GM19452 (cell line): ENCODE measurements around the gene SMCO3.
A peak's percentile ranks its signal among the peaks of the same experiment; 100 is the strongest.
"Not testable (repeated sequence)": the region's sequence is repeated elsewhere in the genome, so short reads cannot be mapped to it uniquely, and the experiment has no call there.

Source experiments
- ATAC-seq: cut with Tn5 transposase; IDR thresholded peaks from one replicate; pipeline ENCODE4 v1.9.1; 2021; ENCODE audit not compliant: unreplicated experiment

Gene SMCO3

DNA sequence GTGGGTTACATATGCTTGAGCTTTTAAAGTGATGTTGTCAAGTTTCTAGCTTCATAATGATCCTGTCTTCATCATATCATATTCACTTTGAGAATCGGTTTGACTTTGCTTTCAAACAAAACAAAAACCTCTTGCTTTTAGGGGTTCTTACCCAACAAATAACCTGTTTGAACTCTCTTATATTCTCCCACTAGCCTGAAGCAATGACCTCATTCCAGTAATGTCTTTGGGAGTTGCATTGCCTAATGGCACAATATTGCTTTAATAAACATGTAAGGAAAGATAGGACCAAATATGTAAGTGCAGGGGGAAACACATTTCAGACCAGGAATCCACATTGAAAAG is 38.4 kb downstream of the SMCO3 start:
- ATAC-seq, result no peak

DNA sequence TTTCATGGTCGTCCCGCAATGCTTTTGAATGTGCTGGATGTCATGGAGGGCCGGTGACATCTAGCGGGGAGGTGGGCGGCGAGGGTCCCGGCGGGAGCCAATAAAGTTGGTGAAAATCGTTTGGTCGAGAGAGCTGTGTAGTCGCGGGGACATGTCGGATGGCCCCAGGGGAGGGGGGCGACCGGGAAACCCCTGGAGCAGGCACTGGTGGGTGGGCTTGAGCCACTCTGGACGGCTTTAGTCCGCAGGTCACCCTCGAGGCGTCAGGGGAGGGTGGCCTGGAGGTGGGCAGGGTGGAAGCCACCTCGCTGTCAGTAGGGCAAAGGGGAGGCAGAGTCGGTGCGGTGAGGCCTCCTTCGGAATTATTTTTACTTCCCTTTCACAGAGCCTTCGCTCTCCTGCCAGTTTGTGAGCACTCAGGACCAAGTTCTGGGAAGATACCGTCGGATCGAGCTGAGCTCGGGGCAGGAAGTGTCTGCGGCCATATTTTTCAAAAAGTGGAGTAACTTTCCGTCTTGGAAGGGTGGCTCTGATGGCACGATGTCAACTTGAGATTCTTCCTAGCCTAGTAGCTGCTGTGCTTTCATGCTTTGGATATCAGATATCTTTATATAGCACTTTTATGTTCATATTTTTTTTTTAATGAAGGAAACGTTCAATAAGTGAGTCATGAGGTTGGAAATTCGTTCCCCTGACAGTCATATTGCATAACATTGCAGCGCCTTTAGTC is 38.9 kb downstream of the SMCO3 start:
- no peak for ATAC-seq

DNA sequence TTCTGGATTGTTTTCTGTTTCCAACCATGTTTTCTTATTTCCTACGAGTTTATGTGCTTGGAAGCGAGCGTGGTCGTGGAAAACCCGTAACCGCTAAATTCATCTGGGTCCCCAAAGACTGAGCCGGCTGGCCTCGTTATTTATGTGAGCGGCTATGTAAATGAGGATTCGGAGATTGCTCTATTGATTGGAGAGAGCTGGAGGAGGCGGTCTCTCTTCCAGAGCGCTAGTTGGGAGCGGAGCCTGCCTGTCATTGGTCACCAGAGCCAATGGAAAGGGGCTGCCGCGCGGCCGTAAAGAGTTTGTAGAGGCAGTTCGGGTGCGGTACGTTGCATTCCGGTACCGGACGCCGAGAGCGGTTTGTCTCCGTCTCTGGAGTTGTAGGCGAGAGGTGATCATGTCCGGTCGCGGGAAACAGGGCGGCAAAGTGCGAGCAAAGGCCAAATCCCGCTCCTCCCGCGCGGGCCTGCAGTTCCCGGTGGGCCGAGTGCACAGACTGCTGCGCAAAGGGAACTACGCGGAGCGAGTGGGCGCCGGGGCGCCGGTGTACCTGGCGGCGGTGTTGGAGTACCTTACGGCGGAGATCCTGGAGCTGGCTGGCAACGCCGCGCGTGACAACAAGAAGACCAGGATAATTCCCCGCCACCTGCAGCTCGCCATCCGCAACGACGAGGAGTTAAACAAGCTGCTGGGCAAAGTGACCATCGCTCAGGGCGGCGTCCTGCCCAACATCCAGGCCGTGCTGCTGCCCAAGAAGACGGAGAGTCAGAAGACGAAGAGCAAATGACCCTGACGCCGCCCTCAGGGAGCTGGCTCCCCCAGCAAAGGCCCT is 39.7 kb downstream of the SMCO3 start:
- ATAC-seq, result peak; percentile 47

DNA sequence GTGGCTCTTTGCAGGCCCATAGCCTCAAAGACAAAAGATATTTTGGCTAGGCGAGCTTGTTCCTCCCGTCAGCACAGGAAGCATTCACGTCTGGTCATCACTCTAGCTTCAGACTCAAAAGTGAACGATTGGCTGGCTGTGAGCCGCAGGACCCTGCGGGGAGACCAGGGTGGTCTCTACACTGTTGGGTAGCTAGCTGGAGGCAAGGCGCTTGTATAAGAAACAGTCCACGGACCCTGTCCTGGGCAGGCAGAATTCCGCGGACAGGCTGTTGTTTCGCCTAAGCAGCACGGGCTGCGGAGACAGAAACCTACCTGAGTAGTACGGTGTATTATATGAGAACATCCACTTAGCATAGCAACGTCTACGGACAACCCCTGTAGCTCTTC is 40.3 kb downstream of the SMCO3 start:
- ATAC-seq, result peak; percentile 8

DNA sequence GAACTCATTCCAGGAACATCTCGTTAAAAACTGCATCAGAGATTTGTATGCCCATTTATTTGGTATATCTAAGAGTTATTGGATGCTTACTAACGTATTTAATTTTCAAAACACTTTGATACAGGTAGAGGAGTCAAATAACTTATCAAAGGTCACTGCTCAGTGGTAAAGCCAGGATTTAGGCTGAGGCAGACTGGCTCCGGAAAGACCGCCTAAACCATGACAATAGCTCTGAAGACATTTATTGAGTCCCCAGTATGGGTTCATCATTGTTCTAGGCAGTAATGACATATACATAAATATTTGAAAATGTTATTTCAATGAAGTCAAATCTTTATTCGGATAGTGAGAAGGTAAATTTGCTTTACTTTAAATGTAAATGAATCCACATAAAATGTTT is 41.0 kb downstream of the SMCO3 start:
- ATAC-seq, result no peak

DNA sequence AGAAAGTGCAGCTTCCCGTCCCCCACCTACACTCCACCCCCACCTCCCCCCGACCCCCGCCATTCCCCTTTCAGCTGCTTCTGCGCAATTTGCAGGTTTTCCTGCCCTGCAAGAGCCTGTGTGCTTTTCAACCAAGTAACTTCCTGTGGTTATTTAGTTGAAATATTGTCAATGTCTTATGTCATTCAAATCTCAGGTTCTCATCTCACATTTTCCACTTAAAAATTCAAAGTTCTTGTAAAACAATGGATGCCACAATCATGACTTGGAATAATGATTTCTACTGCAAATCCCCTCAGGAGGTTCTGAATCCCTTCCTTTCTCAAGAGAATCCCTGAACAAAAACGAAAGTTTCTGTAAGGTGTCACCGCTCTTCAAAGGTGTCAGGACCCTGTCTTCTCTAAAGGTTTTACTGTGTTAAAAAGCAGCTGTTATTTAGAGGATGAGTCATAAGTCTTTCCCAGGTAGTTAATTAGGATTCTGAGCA is 42.3 kb downstream of the SMCO3 start:
- no peak for ATAC-seq

DNA sequence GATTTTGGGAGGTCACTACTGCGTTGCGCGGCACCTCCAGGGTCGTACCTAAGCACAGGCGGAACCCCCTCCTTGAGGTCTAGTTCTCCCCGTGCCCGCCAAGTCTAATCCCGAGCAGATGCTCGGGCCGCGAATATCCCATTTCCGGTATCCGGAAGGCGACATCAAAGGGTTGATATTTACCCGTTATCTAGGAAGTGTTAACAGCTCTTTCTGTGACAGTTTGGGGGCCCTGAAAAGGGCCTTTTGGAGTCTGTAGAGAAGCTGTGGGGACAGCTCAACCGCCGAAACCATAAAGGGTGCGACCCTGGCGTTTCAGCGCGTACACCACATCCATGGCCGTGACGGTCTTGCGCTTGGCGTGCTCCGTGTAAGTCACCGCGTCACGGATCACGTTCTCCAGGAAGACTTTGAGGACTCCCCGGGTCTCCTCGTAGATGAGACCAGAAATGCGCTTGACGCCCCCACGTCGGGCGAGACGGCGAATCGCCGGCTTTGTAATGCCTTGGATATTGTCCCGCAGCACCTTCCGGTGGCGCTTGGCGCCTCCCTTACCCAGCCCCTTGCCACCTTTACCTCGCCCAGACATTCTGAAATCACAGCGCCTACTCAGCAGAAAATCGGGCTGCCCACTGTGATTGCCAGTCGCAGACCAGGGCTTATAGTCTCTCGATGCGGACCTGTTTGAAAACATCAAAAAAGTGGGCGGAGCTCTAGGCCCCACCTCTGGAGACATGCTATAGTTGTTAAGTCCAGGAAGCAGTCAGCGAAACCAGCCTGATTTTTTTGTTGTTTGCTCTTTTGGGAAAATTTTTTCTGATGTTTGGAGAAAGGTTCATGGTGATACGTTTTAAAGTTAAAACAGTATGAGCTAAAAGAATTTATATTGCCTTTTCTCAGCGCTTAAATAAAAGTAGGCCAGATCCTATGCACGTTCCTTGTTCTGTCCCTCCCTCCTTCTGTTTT is 43.2 kb downstream of the SMCO3 start:
- ATAC-seq, result peak; percentile 22

DNA sequence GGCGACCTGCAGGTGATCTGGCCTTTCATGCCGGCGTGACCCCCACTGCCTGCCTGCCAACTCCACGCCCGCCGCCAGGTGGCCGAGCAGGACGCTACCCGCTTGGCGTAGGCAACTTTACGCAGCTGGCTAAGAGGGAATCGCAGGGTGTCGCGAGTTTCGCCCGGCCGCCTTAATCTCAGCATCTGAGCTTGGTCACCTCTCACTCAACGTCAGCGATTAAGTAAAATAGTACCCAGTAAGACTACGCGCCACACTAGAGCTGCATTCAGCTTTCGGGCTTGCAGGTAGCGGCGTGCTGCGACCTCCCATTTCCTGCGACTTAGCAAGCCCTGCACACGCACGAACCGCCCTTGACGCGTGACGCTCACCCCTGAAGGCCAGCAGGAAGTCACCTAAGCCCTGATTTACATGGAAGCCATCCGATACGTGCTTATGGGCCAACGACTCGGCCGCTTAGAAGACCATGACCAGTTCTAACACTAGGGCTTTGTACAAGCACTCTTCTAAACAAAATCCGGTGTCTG is 44.0 kb downstream of the SMCO3 start:
- ATAC-seq, result peak; percentile 43

GRCh38 chr12:14769466-14769968 is 44.5 kb downstream of the SMCO3 start:
- peak; percentile 4 for ATAC-seq

DNA sequence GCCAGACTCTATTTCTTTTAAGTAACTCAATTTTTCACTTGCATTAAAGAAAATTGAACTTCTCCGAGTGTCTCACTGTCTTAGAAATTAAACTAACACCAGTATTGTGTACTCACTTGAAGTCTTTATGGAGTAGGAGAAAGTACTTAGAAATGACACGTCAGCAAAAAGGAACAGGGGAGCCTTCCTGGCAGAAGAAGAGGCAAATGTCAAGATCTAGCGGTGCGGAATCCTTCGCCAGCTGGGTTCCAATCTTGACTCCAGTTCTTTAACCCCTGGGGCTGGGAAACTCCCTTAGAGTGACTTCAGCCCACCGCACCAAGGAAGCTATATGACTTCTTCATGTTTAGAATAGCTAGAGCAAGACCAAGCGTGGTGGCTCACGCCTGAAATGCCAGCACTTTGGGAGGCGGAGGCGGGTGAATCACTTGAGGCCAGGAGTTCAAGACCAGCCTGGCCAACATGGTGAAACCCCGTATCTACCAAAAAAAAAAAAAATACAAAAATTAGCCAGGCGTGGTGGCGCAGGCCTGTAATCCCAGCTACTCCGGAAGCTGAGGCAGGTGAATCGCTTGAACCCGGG is 45.1 kb downstream of the SMCO3 start:
- no peak for ATAC-seq

GRCh38 chr12:14767617-14768016 is 46.4 kb downstream of the SMCO3 start:
- ATAC-seq, result no peak

- no peak for ATAC-seq
Observed at GRCh38 chr12:14766649-14767215, 47.2 kb downstream of the SMCO3 start.

GRCh38 chr12:14766020-14766419 is 48.0 kb downstream of the SMCO3 start:
- ATAC-seq, result not testable (repeated sequence)

- no peak for ATAC-seq
Observed at GRCh38 chr12:14765398-14765797, 48.6 kb downstream of the SMCO3 start.

- ATAC-seq, result not testable (repeated sequence)
Observed at GRCh38 chr12:14759711-14760280, 54.2 kb downstream of the SMCO3 start.

DNA sequence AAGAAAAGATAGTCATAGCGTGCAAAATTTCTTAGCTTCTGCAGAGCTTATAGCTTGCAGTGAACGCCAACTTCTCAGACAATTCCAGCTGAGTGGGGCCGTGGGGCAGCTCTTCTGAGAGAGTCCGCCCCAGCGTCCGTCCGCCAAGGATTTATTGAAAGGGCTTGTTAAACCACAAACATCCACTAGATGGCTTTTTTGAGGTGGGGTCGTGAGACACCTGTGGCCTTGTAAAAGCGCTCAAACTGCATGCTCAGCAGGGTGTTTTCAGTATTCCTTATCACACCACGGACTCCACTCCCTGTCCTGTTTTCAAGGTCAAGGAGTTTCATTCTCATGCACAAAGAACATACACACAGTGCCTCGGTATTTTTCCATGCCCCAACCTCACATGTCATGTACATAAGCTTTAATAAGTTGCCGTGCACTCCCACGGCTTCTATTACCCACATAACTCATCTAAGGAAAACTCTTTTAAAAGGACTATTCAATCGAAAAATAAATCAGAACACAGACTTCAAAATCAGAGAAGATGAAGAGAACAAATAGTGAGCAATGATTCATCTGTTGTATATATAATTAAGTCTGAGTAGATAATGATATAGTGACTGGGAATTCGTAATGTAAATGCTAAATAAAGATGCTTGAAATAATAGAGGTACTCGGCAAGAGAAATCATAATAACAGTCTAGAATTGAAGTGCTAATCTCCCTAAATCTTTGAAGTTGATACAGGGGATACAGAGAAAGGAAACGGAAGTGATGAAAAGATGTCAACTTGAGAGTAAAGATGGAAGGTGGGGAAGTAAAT is 57.4 kb downstream of the SMCO3 start:
- ATAC-seq, result no peak
